Peyer's patch (tissue), 4 donors: ENCODE measurements around the gene PEDS1.

ENCODE experiments used
- POLR2A ChIP-seq, 2 donors: fragments of 450-650 bp; IDR thresholded peaks; one replicate each; pipeline ENCODE4 v1.5.1; 2017; ENCODE audit warnings: antibody characterized with exemption in 2 of 2, mild to moderate bottlenecking in 2 of 2, moderate library complexity in 2 of 2
- TF ChIP-seq, protein P1 (sequence below), 6 experiments: fragments of 450-650 bp in 4 of 6; fragments of 200-600 bp in 2 of 6; sonication (generic) in 1 of 6; IDR thresholded peaks; one replicate each; pipeline ENCODE4 v1.5.1; 2017 to 2019; ENCODE audit warnings: antibody characterized with exemption in 6 of 6, mild to moderate bottlenecking in 3 of 6, moderate library complexity in 1 of 6

DNA sequence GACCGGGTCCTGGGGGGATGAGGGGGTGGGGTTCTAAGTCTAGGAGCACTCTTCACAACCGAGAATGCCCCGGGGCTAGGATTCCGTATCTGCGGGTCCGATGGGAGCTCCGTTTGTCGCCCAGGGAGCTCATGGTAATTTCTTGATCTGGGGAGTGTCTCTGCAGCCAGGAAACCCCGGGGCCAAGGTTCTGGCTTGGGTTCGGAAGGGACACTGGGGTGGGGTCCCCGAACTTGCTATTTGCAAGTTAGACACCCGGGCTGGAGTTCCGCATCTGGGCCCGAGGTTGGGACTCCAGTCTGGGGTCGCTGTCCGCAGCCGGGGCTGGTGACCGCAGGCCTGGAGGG lies 397 bp downstream of the PEDS1 start:
- TF ChIP-seq, protein P1, sequence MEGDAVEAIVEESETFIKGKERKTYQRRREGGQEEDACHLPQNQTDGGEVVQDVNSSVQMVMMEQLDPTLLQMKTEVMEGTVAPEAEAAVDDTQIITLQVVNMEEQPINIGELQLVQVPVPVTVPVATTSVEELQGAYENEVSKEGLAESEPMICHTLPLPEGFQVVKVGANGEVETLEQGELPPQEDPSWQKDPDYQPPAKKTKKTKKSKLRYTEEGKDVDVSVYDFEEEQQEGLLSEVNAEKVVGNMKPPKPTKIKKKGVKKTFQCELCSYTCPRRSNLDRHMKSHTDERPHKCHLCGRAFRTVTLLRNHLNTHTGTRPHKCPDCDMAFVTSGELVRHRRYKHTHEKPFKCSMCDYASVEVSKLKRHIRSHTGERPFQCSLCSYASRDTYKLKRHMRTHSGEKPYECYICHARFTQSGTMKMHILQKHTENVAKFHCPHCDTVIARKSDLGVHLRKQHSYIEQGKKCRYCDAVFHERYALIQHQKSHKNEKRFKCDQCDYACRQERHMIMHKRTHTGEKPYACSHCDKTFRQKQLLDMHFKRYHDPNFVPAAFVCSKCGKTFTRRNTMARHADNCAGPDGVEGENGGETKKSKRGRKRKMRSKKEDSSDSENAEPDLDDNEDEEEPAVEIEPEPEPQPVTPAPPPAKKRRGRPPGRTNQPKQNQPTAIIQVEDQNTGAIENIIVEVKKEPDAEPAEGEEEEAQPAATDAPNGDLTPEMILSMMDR (IDR thresholded peaks at IDR 0.05) = no peak
- TF ChIP-seq POLR2A (IDR thresholded peaks at IDR 0.05) = no peak
